Fibroblast of mammary gland (primary cell): ENCODE results near the gene ICAM3.

ENCODE experiments used
- DNase-seq: peaks from one replicate; pipeline ENCODE4 v3.0.0-alpha.2; 2010; ENCODE audit warnings: low read depth
- H3K4me3 ChIP-seq: 2 replicates; pipeline ENCODE4 v1.5.1; 2011; ENCODE audit warnings: low read depth, mild to moderate bottlenecking, low read length, moderate library complexity; ENCODE audit not compliant: control insufficient read depth
- CTCF ChIP-seq: conservative IDR thresholded peaks from 2 replicates; pipeline ENCODE4 v1.5.1; 2011; ENCODE audit warnings: low read depth, low read length, inconsistent platforms; ENCODE audit not compliant: control insufficient read depth, insufficient read depth

The ICAM3 gene

GRCh38 chr19:10362259-10362658, 22.8 kb upstream of the ICAM3 start:
- TF ChIP-seq CTCF: no peak
- H3K4me3 ChIP-seq: no peak overlapping the region
- no peak for DNase-seq

GRCh38 chr19:10361569-10362011, 22.2 kb upstream of the ICAM3 start:
- H3K4me3 ChIP-seq: no peak overlapping the region
- DNase-seq: no peak
- no peak for TF ChIP-seq CTCF

GRCh38 chr19:10356431-10356830, 17.0 kb upstream of the ICAM3 start:
- no peak for DNase-seq
- TF ChIP-seq CTCF: no peak
- no peak overlapping the region for H3K4me3 ChIP-seq

- H3K4me3 ChIP-seq: no peak overlapping the region
- DNase-seq: peak; percentile 41
Observed at GRCh38 chr19:10353793-10354391, 14.5 kb upstream of the ICAM3 start.

GRCh38 chr19:10352764-10353671, 13.6 kb upstream of the ICAM3 start:
- peak; percentile 40 for DNase-seq
- H3K4me3 ChIP-seq: no peak overlapping the region
- no peak for TF ChIP-seq CTCF

More at GRCh38 chr19:10353793-10354391, 14.5 kb upstream of the ICAM3 start:
- TF ChIP-seq CTCF: no peak

- TF ChIP-seq CTCF: no peak
- H3K4me3 ChIP-seq: no peak overlapping the region
- peak; percentile 76 for DNase-seq
Observed at GRCh38 chr19:10346509-10346908, 7.1 kb upstream of the ICAM3 start.
